ENCODE measurements around the gene UNC80.

Gene UNC80

GRCh38 chr2:209918251-209918650, 146.6 kb downstream of the UNC80 start:
- FAIRE-seq = no peak

DNA sequence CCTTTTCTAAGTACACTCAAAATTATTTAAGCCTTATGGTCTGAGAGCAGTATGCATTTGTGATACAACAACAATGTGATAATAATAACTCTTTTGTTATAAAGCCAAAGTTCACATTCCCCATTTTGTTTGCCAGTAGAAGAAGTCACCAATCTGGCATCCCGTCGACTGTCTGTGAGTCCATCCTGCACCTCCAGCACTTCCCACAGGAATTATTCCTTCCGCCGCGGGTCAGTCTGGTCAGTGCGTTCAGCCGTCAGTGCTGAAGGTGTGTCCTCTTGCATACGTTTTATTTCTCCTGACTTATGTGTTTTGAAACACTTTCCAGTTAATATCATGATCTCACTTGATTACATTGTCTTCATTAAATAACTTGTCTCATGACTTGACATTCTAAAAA, 150.5 kb downstream of the UNC80 start:
- no peak for FAIRE-seq

DNA sequence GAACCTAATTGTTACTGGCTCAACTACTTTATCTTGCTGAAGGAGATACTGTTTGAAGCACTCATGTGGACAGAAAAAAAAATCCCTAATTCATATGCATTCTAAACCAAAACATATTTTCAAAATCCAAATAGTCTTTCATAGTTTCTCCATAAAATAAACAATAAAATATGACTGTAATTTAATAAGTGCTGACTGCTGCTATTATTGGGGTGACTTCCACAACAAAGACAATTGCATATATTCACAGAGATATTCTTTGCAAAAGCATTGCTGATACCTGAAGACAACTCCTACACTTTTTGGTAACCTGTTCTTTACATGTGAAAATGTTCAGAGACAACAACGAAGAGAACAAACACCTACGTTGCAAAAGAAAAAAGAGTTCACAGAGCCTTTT, 157.7 kb downstream of the UNC80 start:
- no peak for FAIRE-seq

- no peak for FAIRE-seq
Observed at GRCh38 chr2:209933499-209934483, 162.2 kb downstream of the UNC80 start.

DNA sequence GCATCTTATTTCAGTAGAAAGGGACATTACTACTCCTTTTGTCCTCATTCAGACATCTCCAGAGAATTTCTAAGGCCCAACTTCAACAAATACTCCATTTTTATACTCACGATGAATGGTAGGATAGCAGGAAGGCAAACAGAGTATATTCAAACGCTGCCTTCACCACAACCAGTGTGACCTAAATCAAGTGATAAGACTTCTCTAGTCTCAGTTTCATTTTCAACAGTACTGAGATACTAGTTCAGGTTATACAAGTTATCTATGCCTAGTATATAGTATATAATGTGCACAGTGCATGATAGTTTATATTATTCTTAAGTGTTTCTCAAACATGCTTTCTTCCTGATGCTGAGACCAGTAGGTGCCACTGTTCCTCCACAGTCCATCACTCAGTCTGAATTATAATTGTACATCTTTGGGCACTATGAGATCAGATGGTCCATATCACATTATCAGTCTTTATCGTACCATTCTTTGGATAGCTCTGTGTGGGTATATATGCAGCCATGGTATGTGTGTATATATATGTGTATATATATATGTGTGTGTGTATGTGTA, 164.6 kb downstream of the UNC80 start:
- no peak for FAIRE-seq

- FAIRE-seq = no peak
Observed at GRCh38 chr2:209937893-209938292, 166.3 kb downstream of the UNC80 start.

DNA sequence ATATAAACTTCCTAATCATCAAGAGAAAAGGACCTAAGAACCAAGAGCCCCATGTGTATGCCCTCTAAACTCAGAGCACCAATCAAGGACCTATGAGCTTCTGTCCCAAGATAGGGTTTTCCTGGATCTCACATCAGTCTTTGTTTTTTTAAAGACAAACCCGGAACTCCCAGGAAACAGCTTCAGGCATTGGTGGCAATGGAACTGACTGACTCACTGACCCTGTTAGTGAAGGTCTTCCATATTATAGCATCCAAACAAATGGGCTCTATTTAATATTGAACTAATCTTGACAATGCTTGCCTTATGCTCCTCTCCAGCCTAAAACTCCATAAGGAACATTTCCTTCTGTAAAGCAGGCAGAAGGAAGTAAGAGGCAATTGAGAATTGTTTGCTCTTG, 167.3 kb downstream of the UNC80 start:
- FAIRE-seq = no peak

- FAIRE-seq = no peak
Observed at GRCh38 chr2:209940936-209941335, 169.3 kb downstream of the UNC80 start.

- FAIRE-seq = no peak
Observed at GRCh38 chr2:209942426-209942825, 170.8 kb downstream of the UNC80 start.

DNA sequence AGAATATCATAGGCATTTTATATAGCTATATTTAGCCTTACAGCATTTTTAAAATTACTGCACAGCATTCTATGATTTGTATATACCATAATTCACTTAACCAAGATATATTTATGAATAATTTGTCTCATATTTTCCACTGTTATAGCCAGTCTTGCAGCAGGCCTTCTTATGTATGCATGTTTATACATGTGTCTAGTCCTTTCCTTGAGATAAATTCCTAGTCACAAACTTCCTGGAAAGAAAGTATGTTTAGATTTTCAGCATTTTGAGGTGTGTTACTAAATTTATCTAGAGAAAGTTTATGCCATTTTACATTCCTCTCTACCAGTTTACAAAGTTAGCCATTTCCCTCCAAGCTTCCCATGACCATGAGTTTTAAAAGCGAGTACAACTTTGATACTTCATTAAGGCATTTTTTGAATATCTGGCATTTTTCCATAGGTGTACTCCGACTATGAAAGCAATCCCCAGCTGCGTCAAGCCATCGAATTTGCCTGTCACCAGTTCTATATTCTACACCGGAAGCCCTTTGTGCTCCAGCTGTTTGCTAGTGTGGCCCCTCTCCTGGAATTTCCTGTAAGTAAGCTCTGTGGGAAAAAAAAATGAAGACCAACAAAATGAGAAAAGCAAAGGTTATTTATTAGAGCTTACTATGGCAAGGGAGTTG, 171.4 kb downstream of the UNC80 start:
- FAIRE-seq = no peak

DNA sequence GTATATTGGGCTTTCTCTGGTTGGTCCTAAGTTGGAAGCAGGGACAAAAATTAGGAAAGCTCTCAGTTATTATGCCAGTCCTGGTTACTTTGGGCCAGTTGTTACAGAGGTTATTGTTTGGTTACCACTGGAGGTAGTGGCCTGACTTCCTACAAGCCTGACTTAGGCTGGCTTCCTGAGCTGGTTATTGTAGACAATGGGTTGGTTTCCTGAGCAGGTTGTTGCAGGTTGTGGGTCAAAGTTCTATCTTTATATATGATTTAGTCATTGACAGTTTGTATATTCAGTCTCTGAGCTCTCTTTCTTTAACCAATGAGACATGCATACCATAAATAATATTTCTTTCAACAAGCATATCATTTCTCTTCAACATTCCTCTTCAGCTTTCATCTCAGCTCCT, 172.1 kb downstream of the UNC80 start:
- no peak for FAIRE-seq

GRCh38 chr2:209946539-209946938, 174.9 kb downstream of the UNC80 start:
- FAIRE-seq = no peak

DNA sequence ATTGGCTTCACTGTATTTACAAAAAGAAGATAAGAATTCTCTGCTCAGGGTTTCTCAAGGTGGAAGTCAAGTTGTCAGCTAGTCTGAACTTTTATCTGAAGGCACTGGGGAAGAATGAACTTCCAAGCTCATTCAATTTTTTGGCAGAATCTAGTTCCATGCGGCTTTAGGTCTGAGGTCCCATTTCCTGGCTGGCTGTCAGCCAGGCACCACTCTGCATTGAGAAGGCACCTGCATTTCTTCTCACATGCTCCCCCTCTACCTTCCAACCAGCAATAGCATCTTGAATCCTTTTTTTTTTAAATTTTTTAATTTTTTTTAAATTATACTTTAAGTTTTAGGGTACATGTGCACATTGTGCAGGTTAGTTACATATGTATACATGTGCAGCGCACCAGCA, 184.6 kb downstream of the UNC80 start:
- FAIRE-seq = no peak

- no peak for FAIRE-seq
Observed at GRCh38 chr2:209958016-209958415, 186.4 kb downstream of the UNC80 start.

- FAIRE-seq = no peak
Observed at GRCh38 chr2:209960045-209960444, 188.4 kb downstream of the UNC80 start.

- FAIRE-seq = peak; percentile 15
Observed at GRCh38 chr2:209960676-209961630, 189.3 kb downstream of the UNC80 start.

GRCh38 chr2:209965723-209966122, 194.1 kb downstream of the UNC80 start:
- FAIRE-seq = no peak

- no peak for FAIRE-seq
Observed at GRCh38 chr2:209969692-209970091, 198.1 kb downstream of the UNC80 start.

- FAIRE-seq = no peak
Observed at GRCh38 chr2:209970271-209970670, 198.6 kb downstream of the UNC80 start.

GRCh38 chr2:209970711-209971110, 199.1 kb downstream of the UNC80 start:
- no peak for FAIRE-seq

DNA sequence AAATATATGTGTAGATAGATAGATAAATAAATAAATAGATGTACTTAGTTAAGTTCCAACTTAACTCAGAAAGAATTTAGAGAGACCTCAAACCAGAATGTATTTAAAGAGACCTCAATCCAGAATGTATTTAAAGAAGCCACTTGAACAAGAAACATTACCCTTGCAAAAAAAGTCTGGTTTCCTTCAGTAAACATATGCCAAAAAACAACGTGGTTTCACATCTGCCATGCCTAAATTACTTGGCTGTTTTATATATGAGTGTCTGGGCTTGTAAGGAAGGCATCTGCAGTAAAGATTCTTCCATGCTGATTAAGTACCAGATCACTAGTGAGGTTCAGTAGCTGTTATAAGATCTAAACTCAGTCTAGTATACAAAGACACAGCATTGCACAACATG, 201.7 kb downstream of the UNC80 start:
- no peak for FAIRE-seq

DNA sequence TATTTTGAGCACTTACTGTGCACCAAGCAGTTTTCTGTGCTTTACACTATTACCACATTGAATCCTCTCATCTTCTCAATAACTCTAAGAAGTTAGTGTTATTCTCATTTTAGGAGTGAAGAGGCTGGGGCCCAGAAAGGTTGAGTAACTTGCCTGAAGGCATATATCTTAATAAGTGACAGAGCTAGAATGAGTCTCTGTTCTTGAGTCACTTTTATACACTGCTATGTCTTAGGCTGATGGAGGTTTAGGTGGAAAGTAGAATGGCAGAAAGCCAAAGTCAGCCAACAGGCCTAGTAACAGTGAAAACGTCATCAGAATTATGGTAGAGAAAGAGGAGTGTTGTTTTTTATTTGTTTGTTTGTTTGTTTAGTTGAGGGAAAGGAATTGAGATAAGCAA, 202.9 kb downstream of the UNC80 start:
- no peak for FAIRE-seq

Data from G401.6 (cell line).